Forelimb muscle (tissue), 1 donor: Measurements from ENCODE around the gene SEC23A. TPM values are rescaled to one million over a fixed set of nuclear protein-coding genes. Genes with fewer than 3 reads are reported as not detected.

Source experiments
- DNase-seq: peaks from one replicate; pipeline ENCODE4 v3.0.0-alpha.2; 2013; ENCODE audit warnings: low read depth
- polyA plus RNA-seq: library from polyadenylated mRNA; unstranded; fragments of 120-200 nt; gene quantifications from one replicate; pipeline ENCODE4 v1.2.1, GENCODE V29; 2013; ENCODE audit not compliant: insufficient read length

The SEC23A gene
- polyA plus RNA-seq, 1 donor: 81.8 TPM

GRCh38 chr14:38991299-38991698 lies 111.7 kb downstream of the SEC23A start:
- no peak for DNase-seq

GRCh38 chr14:38989922-38990546 lies 113.0 kb downstream of the SEC23A start:
- no peak for DNase-seq

GRCh38 chr14:38987781-38988180 lies 115.3 kb downstream of the SEC23A start:
- no peak for DNase-seq

- no peak for DNase-seq
Measured at GRCh38 chr14:38982837-38983236, 120.2 kb downstream of the SEC23A start.

GRCh38 chr14:38982278-38982677 lies 120.8 kb downstream of the SEC23A start:
- no peak for DNase-seq

Other genes with a start within 250 kb of the SEC23A start
- 17.4 TPM for gene GEMIN2, start 11.1 kb upstream of the SEC23A start, polyA plus RNA-seq
- gene TRAPPC6B, start 67.1 kb upstream of the SEC23A start, polyA plus RNA-seq: 23.7 TPM
- 89.4 TPM for gene PNN, start 72.0 kb upstream of the SEC23A start, polyA plus RNA-seq
- 15.3 TPM for gene MIA2, start 130.7 kb upstream of the SEC23A start, polyA plus RNA-seq